ENCODE data around the gene CSTF3.
"Not testable (repeated sequence)": the region's sequence is repeated elsewhere in the genome, so short reads cannot be mapped to it uniquely, and the experiment has no call there.

CSTF3 gene

DNA sequence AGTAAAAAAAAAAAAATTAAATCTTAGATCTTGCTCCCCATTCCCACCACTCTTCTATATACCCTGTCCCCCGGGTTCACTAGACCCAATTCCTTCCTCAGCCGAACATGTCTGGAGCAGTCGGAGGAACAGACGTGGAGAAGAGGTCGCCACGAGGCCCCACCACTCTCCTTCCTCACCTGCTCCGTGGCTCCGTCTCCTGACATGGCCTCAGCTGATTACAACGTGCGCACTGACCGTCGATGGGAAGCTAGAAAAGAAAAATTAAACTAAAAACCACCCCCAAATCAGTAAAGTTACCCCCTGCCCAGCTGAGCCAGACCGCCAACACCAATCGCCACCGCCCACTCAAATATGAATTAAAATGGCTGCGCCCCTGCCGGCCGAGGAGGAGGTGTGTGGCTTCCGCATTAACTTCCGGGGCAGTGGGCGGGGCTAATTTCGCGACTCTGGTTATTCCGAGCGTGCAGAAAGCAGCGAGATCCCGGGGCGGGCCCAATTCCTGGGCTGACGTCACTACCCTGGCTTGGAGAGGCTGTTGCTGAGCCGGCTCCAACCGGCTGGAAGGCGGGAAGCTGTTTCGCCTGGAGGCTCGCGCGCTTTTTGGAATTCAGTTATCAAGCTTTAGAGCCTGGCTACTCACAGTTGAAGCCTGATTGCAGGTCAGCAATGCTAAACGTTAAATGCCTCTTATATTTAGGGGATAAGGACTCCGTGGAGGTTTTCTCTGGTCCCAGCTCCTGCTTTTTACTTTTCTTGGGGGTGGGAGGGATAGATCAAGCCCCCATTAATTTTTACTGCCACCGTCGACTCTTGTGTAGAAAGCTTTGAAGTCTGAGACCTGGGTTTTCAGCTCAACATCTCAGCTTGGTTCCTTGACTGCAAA is at the start of gene CSTF3:
Gene CSTF3, minus strand, starts transcription at position 361 of the 886 bp plus-strand sequence. Its CDS starts 155 bp downstream, at position 206.
- peak; percentile 94 for DNase-seq (ENCODE audit: low read depth)

DNA sequence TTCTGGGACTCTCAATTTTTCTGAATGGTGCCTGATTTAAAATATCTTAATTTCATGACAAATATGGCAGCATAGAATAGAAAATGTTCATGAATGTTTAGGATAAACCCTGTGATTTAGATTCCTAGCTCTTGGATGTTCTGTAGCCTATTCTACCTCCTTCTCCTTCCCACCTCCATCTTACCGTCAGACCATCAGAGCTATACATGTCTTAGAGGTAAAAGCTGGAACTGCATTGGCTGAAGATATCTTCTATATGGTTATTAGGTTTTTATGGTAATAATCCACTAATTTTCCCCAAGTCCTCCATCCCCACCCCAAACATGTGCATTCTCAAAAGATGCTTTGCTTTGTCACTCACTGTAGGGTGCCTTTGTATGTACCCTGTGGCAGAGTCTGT is 46.9 kb upstream of the CSTF3 start:
- DNase-seq (ENCODE audit: low read depth), result no peak

DNA sequence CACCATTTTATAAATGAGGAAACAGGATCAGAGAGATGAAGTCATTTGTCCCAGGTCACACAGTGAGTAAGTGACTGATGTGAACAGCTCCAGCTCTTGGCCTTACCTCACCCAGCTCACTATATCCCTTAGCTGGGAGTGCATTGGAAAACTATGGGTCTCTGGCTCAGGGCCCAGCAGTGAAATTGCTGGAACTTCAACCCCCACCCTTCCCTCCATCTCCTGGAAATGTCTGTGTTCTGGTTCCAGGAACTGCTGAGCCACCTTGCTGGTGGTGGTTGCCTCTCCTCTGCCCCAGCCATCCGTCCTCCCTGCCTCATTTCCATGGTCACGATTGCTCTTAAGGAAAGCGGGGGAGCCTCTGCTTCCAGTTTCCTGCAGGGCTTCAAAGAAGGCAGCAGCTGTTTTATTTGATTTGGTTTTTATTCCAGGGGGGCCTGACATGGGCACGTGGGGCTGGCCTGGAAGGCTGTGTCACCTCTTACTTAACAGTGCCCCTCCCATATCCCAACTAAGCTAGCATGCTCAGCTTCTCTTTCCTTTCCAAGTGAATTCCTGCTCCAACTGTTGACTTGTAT is 46.2 kb upstream of the CSTF3 start:
- DNase-seq (ENCODE audit: low read depth), result no peak

DNA sequence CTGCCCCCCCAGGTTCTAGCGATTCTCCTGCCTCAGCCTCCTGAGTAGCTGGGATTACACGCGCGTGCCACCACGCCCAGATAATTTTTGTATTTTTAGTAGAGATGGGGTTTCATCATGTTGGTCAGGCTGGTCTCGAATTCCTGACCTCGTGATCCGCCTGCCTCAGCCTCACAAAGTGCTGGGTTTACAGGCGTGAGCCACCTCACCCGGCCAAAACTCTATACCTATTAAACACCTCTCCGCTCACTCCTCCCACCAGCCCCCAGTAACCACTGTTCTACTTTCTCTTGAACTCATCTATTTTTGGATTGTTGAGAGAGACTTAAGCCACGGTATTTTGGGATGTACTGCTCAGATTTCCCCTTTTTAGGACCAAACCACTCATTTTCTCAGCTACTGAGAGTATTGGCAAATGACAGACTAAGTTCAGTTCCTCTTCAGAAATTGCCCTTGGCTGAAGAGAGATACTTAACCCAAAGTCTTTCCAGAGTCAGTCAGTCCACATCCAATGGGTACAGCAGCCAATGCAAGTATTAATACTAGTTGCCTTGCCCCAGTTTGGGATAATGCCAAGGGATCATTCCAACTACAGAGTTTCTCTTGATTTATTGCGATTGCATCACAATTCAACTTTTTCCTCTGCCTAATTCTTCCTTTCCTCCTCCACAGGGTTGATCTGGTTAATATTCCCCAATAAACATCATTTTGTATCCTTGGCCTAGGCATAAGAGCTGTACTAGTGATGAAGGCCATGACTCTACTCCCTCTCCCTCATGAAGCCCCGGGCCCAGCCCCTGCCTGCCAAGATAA is 36.8 kb upstream of the CSTF3 start:
- no peak for DNase-seq (ENCODE audit: low read depth)

DNA sequence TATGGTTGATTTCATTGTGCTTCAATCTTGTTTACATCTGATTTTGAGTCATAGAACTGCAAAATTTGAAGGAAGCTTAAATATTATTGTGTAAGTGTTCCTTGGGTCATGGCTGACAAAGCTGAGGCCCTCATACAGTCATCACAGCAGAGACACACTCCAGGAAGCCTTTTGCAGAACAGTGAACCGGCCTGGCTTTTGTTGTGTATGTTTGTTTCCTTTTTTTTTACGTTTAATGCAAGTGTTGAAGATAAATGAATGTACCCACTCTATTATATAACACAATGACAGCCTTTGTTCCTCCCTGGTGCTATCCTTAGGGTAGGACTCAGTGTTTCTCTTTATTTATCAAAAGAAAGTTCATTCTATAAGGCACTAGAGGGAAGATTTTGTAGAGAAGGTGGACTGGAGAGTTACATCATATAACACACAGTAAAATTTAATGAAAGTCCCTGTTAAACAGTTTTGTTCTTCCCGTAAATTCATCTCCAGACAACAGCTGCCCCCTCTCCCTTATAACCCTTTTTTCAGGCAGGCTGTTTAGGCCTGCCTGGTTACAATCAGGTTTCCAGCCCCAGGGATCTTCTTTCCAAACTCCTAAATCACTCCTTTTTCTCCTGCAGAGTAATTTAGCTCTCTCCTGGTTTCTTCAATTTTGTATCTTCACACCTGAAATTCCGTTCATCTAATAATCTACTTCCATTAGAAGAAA is 34.3 kb upstream of the CSTF3 start:
- no peak for DNase-seq (ENCODE audit: low read depth)

DNA sequence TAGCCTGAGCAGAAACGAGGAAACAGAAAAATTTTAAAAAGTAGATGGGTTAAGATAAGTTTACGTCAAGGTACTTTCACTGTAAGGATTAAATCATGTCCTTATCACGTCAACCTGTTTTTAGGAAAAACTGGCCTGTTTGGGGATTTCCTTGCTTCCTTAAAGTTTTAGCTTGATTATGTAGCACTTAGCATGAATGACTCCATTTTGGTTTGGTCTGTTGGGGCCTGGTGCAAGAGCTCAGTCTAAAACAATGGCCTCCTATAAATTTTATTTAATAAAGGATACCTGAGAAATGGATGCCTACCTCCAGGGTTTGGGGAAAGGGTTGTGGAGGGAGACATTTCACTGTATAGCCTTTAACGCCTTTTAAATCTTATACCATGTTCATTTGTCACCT is 33.2 kb upstream of the CSTF3 start:
- DNase-seq (ENCODE audit: low read depth), result no peak

DNA sequence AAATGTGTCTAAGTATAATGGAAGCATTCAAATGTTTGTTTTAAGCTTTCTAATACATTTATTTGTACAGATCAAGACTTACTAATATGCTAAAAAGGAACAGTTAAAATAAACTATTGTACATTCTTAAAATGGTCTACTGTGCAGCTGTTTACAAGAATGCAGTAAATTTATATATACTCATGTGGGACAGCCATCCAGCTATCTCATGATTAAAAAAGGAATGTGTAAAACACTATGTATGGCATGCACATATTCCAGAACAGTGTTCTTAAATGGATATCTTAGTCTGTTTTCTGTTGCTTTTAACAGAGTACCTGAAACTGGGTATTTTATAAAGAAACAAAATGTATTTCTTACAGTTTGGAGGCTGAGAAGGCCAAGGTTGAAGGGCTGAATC is 30.2 kb upstream of the CSTF3 start:
- no peak for DNase-seq (ENCODE audit: low read depth)

DNA sequence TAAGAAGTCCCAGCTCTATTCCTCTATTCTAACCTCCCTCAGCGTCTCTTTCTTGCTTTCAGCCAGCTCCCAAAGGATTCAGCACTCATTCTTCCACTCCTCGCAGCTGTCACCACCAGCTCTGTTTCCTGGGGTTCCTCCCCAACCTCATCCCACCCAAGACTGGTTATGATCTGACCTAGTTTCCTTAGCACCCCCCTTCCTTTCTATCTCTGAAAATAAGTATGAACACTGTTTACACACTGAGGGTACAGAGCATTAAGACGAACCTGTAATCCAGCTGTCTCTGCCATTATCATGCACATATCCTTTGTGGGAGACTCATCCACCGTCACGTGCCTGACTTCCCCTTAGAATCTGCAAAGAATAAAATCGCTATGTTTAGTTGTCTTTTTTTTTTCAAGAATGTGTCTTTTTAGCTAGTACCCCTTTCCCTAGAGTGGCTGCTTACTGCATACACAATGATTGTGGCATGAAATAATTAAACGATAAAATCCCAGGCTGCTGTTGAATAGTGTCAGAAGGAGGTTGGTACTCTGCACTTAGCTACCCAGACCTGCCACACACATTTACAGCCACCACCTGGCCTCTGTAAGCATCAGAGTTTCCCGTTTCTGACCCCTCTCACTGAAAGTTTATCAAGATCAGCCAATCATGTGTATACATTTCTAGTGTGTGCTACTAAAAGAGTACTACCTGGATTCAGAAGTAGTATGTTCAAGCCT is 26.9 kb upstream of the CSTF3 start:
- no peak for DNase-seq (ENCODE audit: low read depth)

DNA sequence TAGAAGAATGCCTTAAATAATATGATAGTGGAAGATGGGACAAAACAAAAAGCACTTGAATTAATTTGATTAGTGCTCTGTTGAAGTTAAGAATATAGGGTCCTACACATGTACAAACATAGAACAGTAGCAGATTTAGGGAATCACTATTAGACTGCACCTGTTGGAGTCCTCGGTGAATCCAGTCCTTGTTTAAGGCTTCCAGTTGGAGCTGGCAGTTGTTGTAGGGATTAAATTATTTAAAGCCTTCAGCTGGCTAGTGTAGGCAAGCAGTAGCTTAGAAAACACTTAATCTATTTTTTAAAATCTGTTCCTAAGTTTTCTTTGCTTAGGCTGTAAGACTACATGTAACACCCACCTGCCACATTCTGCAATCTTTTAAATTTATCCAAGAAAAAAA is 24.5 kb upstream of the CSTF3 start:
- DNase-seq (ENCODE audit: low read depth), result no peak

DNA sequence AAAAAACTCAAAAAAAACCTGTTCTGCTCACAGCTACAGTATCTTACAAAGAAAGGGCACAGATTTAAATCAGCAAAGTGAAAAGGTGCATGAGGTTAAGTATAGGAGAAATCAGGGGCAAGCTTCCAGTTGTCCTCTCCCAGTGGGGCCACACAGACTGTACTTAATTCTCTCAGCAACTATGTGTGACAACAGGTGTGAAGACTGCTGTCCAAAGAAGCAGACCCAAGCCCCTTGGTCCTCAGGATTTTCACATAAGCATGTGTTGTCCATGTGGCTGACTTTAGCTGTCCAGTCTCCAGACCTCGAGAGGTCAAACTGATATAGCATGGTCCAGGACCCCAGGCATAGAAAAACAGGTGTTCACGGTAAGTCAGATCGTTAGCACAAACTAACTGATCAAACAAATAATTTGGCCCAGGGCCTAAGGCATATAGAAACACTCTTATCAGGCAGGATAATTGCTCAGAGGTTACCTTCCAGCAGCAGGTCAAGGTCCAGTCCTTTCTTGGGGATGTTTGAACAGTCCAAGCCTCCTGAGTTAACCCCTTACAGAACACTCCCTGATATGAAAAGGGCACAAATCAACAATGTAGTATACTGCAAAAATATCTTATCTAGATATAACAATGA is 21.1 kb upstream of the CSTF3 start:
- DNase-seq (ENCODE audit: low read depth), result no peak

DNA sequence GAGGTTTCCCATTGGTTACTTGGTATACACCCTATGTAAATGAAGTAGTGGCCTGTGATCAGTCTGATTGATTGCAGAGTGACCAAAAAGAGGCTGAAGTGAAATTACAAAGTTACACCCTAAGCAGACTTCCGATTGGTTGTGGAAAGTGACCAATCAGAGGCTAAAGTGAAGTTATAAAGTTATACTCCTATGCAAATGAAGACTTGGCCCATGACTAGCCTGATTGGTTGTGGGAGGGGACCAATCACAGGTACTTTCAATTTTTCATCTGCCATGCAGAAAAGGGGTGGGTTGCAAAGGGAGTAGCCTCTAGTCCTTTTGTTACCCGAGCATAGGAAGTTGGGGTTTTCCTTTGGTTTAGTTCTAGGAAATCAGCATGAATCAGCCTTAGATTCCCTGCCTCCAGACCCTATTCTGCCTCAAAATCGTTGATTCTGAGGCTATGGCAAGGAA is 18.1 kb upstream of the CSTF3 start:
- no peak for DNase-seq (ENCODE audit: low read depth)

DNA sequence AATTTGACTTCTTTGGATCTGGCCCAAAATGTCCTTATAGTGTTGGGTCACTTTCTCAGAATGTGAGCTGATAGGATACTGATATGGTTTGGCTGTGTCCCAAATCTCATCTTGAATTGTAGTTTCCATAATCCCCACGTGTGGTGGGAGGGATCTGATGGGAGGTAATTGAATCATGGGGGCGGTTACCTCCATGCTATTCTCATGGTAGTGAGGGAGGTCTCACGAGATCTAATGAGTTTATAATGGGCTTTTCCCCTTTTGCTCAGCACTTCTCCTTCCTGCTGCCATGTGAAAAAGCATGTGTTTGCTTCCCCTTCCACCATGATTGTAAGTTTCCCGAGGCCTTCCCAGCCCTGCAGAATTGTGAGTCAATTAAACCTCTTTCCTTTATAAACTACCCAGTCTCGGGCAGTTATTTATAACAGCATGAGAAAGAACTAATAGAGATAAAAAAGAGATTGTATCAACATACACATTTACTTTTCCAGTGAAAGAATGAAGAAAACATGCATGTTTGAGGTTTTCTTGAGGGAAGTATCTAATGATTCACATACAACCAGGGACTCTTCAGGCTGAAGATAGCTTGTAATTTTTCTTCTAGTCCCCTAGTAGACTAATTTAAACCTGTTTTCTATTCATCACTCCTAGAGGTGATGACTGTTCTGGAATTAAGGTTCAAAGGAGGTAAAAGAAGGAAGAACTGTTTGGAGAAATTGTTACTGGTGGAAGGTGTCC is 17.3 kb upstream of the CSTF3 start:
- no peak for DNase-seq (ENCODE audit: low read depth)

DNA sequence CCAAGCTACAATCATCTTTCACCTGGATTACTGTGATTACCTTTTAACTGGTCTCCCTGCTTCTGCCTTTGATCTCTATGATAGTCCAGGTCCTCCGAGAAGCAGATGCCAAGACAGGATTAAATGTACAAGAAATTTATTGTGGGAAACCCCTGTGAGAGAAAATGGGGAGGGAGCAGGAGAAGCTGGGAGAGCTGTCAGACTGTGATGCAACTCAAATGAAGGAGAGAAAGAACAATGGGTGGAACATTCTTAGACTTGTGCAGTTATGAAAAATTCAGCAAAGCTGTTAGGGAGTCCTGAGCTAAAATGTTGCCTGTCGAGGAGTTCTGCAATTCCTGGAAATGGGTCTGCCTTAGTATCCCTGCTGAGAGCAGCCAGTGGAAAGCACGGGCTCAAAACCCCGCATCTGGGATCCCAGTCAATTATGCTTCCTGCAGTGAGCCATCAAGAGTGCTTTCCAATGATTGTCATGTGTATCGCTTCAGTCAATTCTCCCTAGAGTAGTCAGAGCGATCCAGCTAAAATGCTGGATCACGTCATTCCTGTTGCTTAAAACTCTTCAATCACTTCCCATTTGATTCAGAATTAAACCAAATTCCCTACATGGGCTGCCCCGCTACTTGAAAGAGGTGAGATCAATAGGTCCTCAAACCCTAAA is 16.5 kb upstream of the CSTF3 start:
- no peak for DNase-seq (ENCODE audit: low read depth)

DNA sequence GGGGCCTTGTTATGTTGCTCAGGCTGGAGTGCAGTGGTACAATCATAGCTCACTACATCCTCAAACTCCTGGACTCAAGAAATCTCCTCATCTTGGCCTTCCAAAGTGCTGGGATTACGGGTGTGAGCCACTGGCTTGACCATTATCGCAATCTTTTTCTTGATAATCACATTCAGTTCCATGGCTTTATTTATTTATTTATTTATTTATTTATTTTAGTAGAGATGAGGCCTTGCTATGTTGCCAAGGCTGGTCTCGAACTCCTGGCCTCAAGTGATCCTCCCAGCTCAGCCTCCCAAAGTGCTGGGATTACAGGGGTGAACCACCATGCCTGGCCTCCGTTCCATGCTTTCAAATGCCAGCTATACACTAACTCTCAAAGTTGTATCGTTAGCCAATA is 15.5 kb upstream of the CSTF3 start:
- DNase-seq (ENCODE audit: low read depth), result not testable (repeated sequence)

DNA sequence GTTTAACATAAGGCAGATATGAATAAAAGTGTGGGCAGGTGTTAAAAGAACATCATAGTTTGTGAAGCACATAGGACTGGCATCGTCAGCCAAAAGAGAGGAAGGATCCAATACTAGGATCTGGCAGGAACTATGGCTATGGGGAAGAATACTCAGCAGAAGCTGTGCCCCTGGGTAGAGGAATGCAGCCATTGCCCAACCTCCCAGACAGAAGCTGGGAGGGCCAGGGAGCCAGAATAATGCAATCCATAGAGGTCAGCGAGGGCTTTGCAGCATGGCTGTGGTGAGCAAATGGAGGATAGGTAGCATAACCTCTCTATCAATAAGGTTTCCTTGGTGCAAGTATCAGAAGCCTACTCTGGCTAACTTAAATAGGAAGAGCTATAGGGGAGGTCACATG is 11.7 kb upstream of the CSTF3 start:
- no peak for DNase-seq (ENCODE audit: low read depth)

DNA sequence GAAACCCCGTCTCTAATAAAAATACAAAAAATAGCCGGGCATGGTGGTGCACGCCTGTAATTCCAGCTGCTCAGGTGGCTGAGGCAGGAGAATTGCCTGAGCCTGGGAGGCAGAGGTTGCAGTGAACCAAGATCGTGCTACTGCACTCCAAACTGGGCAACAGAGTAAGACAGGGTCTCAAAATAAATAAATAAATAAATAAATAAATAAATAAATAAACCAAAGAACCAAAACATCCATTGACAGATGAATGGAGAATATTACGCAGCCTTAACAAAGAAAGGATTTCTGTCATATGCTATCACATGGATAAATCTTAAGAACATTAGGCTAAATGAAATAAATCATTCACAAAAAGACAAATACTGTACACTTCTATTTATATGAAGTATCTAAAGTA is 11.1 kb upstream of the CSTF3 start:
- no peak for DNase-seq (ENCODE audit: low read depth)

DNA sequence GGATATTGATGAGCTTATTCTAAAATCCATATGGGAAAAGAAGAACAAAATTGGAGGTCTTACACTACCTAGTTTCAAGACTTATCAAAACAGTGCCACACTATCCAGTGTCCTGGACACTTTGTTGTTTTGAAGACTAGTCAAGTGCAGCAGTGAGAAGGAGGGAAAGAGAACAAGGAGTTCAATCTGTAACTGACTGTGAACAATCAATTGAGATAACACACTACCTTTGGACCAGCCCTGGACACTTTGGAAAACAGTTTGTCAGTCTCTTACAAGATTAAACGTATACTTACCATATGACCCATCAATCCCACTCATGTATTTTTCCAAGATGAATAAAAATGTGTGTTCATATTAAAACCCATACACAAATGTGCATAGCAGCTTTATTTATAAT is 10.0 kb upstream of the CSTF3 start:
- DNase-seq (ENCODE audit: low read depth), result no peak

DNA sequence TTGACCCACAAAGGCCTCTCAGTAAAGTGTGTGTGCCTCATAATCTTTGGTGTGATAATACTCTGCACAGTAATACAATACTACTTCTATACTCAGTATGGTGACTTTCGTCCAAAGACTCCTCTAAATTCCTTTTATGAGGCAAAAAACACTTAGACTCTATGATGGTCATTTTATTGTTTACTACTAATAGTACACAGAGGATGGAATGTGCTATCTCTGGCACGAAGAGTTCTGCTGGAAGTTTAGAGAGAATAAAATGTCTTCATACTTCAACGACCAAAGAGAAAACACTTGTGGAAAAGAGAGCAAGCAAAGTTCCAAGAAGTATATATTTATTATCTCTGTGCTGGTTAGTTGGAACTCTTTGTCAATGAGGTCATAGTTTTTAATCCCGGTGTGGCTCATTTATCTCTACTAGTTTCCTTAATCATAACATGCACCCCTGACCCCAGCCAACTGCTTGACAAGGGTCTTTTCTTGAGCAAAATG is 7.5 kb upstream of the CSTF3 start:
- no peak for DNase-seq (ENCODE audit: low read depth)

DNA sequence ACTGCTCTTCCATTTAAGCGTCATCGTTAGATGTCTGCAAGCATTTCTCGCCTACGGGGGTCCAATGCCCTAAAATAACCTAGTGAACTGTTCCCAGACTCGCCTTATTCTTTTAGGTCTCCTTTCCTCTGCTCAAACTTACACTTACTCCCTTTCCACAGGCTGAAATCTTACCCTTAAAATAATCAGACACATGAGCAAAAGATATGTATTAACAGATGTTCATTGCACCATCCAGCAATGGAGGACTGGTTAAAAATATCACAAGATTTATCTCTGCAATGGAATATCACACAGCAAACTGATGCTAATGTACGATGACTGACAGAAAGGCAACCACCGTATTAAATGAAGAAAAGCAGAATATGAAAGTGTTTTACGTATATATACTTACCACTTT is 1.6 kb upstream of the CSTF3 start:
- DNase-seq (ENCODE audit: low read depth), result no peak

DNA sequence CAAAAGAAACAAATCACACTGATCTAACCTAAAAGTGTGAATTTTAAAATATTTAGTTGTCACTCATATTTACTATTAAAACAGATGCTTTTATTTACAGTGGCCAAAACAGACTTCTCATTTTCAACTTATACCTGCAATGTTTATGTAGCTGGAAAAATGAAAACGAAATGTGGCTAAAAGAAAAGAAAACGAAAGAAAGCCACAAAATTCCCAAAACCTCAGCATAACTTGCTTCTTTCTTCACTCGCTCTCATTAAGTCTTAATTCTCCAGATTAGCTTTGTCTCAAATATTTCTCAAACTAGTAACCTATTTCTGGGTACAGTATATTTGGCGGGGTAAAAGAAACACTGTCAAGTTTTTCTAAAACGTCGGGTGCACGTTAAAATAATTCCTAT is 693 bp downstream of the CSTF3 start:
- DNase-seq (ENCODE audit: low read depth), result no peak

Measured in stimulated activated CD4-positive, alpha-beta T cell treated with anti-CD3 and anti-CD28 coated beads, Interleukin-2, amount 100 ng/mL, for 4 hours (primary cell).